Astrocyte (in vitro differentiated cells and primary cell): Measurements from ENCODE around the gene RPS28. TPM values are rescaled to one million over a fixed set of nuclear protein-coding genes. Genes with fewer than 3 reads are reported as not detected.

Source experiments
- DNase-seq: peaks from one replicate; pipeline ENCODE4 v3.0.0-alpha.2; 2010; ENCODE audit warnings: low read depth
- FAIRE-seq: peaks from 2 replicates; lab custom pipeline; 2011; peaks lifted over from hg19 to GRCh38; lab: Jason Lieb, UNC
- H2AFZ ChIP-seq: 2 replicates; pipeline ENCODE4 v1.6.0; 2012; ENCODE audit warnings: low read depth, low read length, inconsistent platforms
- H3K27ac ChIP-seq: 2 replicates; pipeline ENCODE4 v1.5.1; 2011; ENCODE audit warnings: low read depth, low read length, inconsistent platforms
- H3K27me3 ChIP-seq: 2 replicates; pipeline ENCODE4 v1.6.0; 2011; ENCODE audit warnings: low read length, inconsistent platforms; ENCODE audit not compliant: insufficient read depth
- H3K36me3 ChIP-seq: 2 replicates; pipeline ENCODE4 v1.5.1; 2011; ENCODE audit warnings: low read length, inconsistent platforms; ENCODE audit not compliant: insufficient read depth
- H3K4me1 ChIP-seq: 2 replicates; pipeline ENCODE4 v1.5.1; 2011; ENCODE audit warnings: low read length, inconsistent platforms; ENCODE audit not compliant: insufficient read depth
- H3K4me2 ChIP-seq: 2 replicates; pipeline ENCODE4 v1.6.0; 2012; ENCODE audit warnings: low read length, inconsistent platforms
- H3K4me3 ChIP-seq: 2 replicates; pipeline ENCODE4 v1.5.1; 2011; ENCODE audit warnings: low read depth, mild to moderate bottlenecking, low read length, inconsistent platforms; ENCODE audit not compliant: insufficient read depth
- H3K79me2 ChIP-seq: 2 replicates; pipeline ENCODE4 v1.6.0; 2012; ENCODE audit warnings: mild to moderate bottlenecking, low read length, inconsistent platforms; ENCODE audit not compliant: insufficient read depth
- H3K9ac ChIP-seq: 2 replicates; pipeline ENCODE4 v1.6.0; 2012; ENCODE audit warnings: mild to moderate bottlenecking, low read length, inconsistent platforms
- H3K9me3 ChIP-seq: 2 replicates; pipeline ENCODE4 v1.5.1; 2012; ENCODE audit warnings: low read depth, mild to moderate bottlenecking, low read length, inconsistent platforms; ENCODE audit not compliant: insufficient read depth
- H4K20me1 ChIP-seq: 2 replicates; pipeline ENCODE4 v1.6.0; 2012; ENCODE audit warnings: low read length, inconsistent platforms; ENCODE audit not compliant: insufficient read depth
- H3K27ac Mint-ChIP-seq: one replicate; pipeline ENCODE4 v1.8.0; 2021; ENCODE audit warnings: mild to moderate bottlenecking, mixed read lengths; ENCODE audit not compliant: unreplicated experiment
- H3K27me3 Mint-ChIP-seq: one replicate; pipeline ENCODE4 v1.8.0; 2021; ENCODE audit warnings: low read depth, mixed read lengths; ENCODE audit not compliant: unreplicated experiment
- H3K36me3 Mint-ChIP-seq: one replicate; pipeline ENCODE4 v1.8.0; 2021; ENCODE audit warnings: low read depth, mixed read lengths; ENCODE audit not compliant: unreplicated experiment
- H3K4me1 Mint-ChIP-seq: one replicate; pipeline ENCODE4 v1.8.0; 2021; ENCODE audit warnings: low read depth, mixed read lengths; ENCODE audit not compliant: unreplicated experiment
- H3K4me3 Mint-ChIP-seq: one replicate; pipeline ENCODE4 v1.8.0; 2021; ENCODE audit warnings: mild to moderate bottlenecking, moderate library complexity, mixed read lengths; ENCODE audit not compliant: unreplicated experiment
- H3K9me3 Mint-ChIP-seq: one replicate; pipeline ENCODE4 v1.8.0; 2021; ENCODE audit warnings: mild to moderate bottlenecking, mixed read lengths; ENCODE audit not compliant: unreplicated experiment
- CTCF ChIP-seq: IDR thresholded peaks from 2 replicates; pipeline ENCODE4 v1.5.1; 2011; ENCODE audit warnings: low read depth, mild to moderate bottlenecking, inconsistent platforms, low read length, moderate library complexity; ENCODE audit not compliant: insufficient read depth
- EZH2 ChIP-seq: IDR thresholded peaks from 2 replicates; pipeline ENCODE4 v1.6.1; 2012; ENCODE audit warnings: mild to moderate bottlenecking, low read length, inconsistent platforms; ENCODE audit not compliant: insufficient read depth
- total RNA-seq: library from RNA; stranded (reverse); gene quantifications from 2 replicates; pipeline ENCODE4 v1.2.1, GENCODE V29; 2021

RPS28 gene
- total RNA-seq, 1 donor from 2014 or later = 1,198 TPM

- no peak overlapping the region for H3K9ac ChIP-seq
- H3K36me3 ChIP-seq = no peaks in the 10 kb centered on the region
- Mint-ChIP-seq H3K27me3 (no peaks in the 10 kb centered on the region), H3K36me3 (peaks cover 35% of the 10 kb centered on the region), H3K4me1 (peaks cover 19% of the 10 kb centered on the region), H3K27ac (peak overlapping the region; percentile 34), H3K9me3 (peaks cover 2% of the 10 kb centered on the region), H3K4me3 (no peak overlapping the region)
- peaks cover 23% of the 10 kb centered on the region for H4K20me1 ChIP-seq
- DNase-seq (no peak), FAIRE-seq (no peak)
- H3K27me3 ChIP-seq = peaks cover 6% of the 10 kb centered on the region
- H3K27ac ChIP-seq = no peak overlapping the region
- H3K4me1 ChIP-seq = peaks cover 9% of the 10 kb centered on the region
- H3K79me2 ChIP-seq = no peaks in the 10 kb centered on the region
- no peaks in the 10 kb centered on the region for H3K9me3 ChIP-seq
- no peak overlapping the region for H3K4me3 ChIP-seq
- H2AFZ ChIP-seq = no peak overlapping the region
- no peak overlapping the region for H3K4me2 ChIP-seq
- TF ChIP-seq EZH2 = no peak
- TF ChIP-seq CTCF = no peak
Observed at GRCh38 chr19:8370176-8371010, 49.1 kb downstream of the RPS28 start.

DNA sequence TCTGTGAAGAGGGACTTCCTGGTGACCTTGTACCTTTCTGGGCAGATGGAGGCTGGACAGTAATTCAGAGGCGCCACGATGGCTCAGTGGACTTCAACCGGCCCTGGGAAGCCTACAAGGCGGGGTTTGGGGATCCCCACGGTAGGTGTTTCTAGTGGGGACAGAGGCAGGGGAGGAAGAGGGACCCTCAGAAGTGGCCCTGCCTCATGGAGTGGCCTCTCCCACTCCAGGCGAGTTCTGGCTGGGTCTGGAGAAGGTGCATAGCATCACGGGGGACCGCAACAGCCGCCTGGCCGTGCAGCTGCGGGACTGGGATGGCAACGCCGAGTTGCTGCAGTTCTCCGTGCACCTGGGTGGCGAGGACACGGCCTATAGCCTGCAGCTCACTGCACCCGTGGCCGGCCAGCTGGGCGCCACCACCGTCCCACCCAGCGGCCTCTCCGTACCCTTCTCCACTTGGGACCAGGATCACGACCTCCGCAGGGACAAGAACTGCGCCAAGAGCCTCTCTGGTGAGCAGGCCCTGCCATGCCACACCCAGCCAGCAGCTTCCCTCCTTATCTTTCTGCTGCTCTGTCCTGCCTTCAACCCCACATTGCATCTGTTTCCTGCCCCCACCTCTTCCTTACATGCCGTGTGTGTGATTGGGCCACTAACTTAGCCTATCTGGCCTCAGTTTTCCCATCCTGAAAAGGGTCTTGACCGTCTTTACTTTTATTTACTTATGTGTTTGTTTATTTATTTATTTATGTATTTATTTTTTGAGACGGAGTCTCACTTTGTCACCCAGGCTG is 49.9 kb downstream of the RPS28 start:
- Mint-ChIP-seq H3K4me1 (peaks cover 15% of the 10 kb centered on the region), H3K27ac (peak overlapping the region; percentile 34), H3K27me3 (no peaks in the 10 kb centered on the region), H3K36me3 (peaks cover 30% of the 10 kb centered on the region), H3K9me3 (peaks cover 2% of the 10 kb centered on the region), H3K4me3 (no peak overlapping the region)
- no peak overlapping the region for H3K4me3 ChIP-seq
- H2AFZ ChIP-seq = no peak overlapping the region
- no peak overlapping the region for H3K4me2 ChIP-seq
- H3K9me3 ChIP-seq = no peaks in the 10 kb centered on the region
- TF ChIP-seq EZH2 (no peak), CTCF (no peak)
- no peak overlapping the region for H3K9ac ChIP-seq
- FAIRE-seq (no peak), DNase-seq (no peak)
- H3K79me2 ChIP-seq = no peaks in the 10 kb centered on the region
- peaks cover 9% of the 10 kb centered on the region for H3K4me1 ChIP-seq
- H4K20me1 ChIP-seq = peaks cover 15% of the 10 kb centered on the region
- H3K27ac ChIP-seq = no peak overlapping the region
- H3K36me3 ChIP-seq = no peaks in the 10 kb centered on the region
- H3K27me3 ChIP-seq = peaks cover 5% of the 10 kb centered on the region

Other genes starting within 250 kb of the RPS28 start
- 0.53 and 1.00 TPM in 2 replicates for gene FBN3, start 171.9 kb upstream of the RPS28 start, total RNA-seq
- 13.3 and 15.7 TPM in 2 replicates for gene CERS4, start 112.1 kb upstream of the RPS28 start, total RNA-seq
- gene CD320, start 13.1 kb upstream of the RPS28 start, total RNA-seq = 35.6 and 42.2 TPM in 2 replicates
- 45.4 and 49.3 TPM in 2 replicates for gene NDUFA7, start 121 bp upstream of the RPS28 start, total RNA-seq
- gene KANK3, start 21.8 kb downstream of the RPS28 start, total RNA-seq = 0.94 and 2.9 TPM in 2 replicates
- gene ANGPTL4, start 42.7 kb downstream of the RPS28 start, total RNA-seq = 110 and 115 TPM in 2 replicates
- 85.2 and 89.1 TPM in 2 replicates for gene RAB11B, start 68.9 kb downstream of the RPS28 start, total RNA-seq
- 29.0 and 30.9 TPM in 2 replicates for gene MARCHF2, start 91.8 kb downstream of the RPS28 start, total RNA-seq
- 137 and 172 TPM in 2 replicates for gene HNRNPM, start 123.5 kb downstream of the RPS28 start, total RNA-seq
- gene PRAM1, start 181.1 kb downstream of the RPS28 start, total RNA-seq = 0.25 and 0.36 TPM in 2 replicates
- 15.8 and 17.2 TPM in 2 replicates for gene ZNF414, start 192.7 kb downstream of the RPS28 start, total RNA-seq